GM10248 (cell line): ENCODE measurements around the gene CISD2.
"Not testable (repeated sequence)": the region's sequence is repeated elsewhere in the genome, so short reads cannot be mapped to it uniquely, and the experiment has no call there.

ENCODE experiments used
- CTCF ChIA-PET: fragments of 300-600 bp; sonication (Branson Sonifier 250); formaldehyde crosslinking; extraction: SDS; loops from one replicate; lab custom pipeline; 2021; ENCODE audit warnings: antibody characterized with exemption; lab: Yijun Ruan, JAX
- POLR2A ChIA-PET: fragments of 350-650 bp; sonication (Branson Sonifier 250); formaldehyde crosslinking; extraction: SDS; loops from one replicate; lab custom pipeline; 2020; ENCODE audit warnings: antibody characterized with exemption; lab: Yijun Ruan, JAX
- DNase-seq: peaks from one replicate; pipeline ENCODE4 v3.0.0; 2012; ENCODE audit errors: extremely low spot score
- CTCF ChIP-seq: IDR thresholded peaks from 2 replicates; pipeline ENCODE4 v1.5.1; 2012; ENCODE audit warnings: mild to moderate bottlenecking, low read depth; ENCODE audit errors: extremely low read depth, missing control alignments, control extremely low read depth

CISD2 gene

GRCh38 chr4:102878901-102879300 lies 10.1 kb downstream of the CISD2 start:
- TF ChIP-seq CTCF, result no peak
- no peak for DNase-seq

GRCh38 chr4:102881343-102881742 lies 12.6 kb downstream of the CISD2 start:
- ChIA-PET POLR2A (interaction anchor here (1.0 kb wide), 1 partner anchor 12 kb away, joined by 3 read pairs; the partner anchor contains the start of gene CISD2), CTCF (no interaction called here)
- TF ChIP-seq CTCF, result no peak
- DNase-seq, result no peak

More at GRCh38 chr4:102878901-102879300, 10.1 kb downstream of the CISD2 start:
- CTCF ChIA-PET, result no interaction called here
- POLR2A ChIA-PET, result no interaction called here

- ChIA-PET CTCF (interaction anchor here (1.1 to 1.8 kb wide), 2 partner anchors 9 to 15 kb away, joined by 3 to 9 read pairs; no protein-coding TSS in a partner anchor), POLR2A (interaction anchor here (1.8 kb wide), 1 partner anchor 15 kb away, joined by 13 read pairs; the partner anchor contains the start of gene CISD2)
- TF ChIP-seq CTCF, result no peak
- DNase-seq, result no peak
Measured at GRCh38 chr4:102883278-102883677, 14.5 kb downstream of the CISD2 start.

GRCh38 chr4:102888570-102888969 lies 19.8 kb downstream of the CISD2 start:
- POLR2A ChIA-PET, DNase-seq, CTCF ChIA-PET: not testable (repeated sequence)

- CTCF ChIA-PET, POLR2A ChIA-PET, DNase-seq: not testable (repeated sequence)
Measured at GRCh38 chr4:102889866-102890265, 21.1 kb downstream of the CISD2 start.

GRCh38 chr4:102896547-102896946 lies 27.8 kb downstream of the CISD2 start:
- POLR2A ChIA-PET, CTCF ChIA-PET, DNase-seq: not testable (repeated sequence)

- DNase-seq, POLR2A ChIA-PET, CTCF ChIA-PET: not testable (repeated sequence)
Measured at GRCh38 chr4:102897610-102898009, 28.8 kb downstream of the CISD2 start.

GRCh38 chr4:102901804-102902203 lies 33.0 kb downstream of the CISD2 start:
- POLR2A ChIA-PET, result no interaction called here
- DNase-seq, result no peak
- CTCF ChIA-PET, result no interaction called here
- no peak for TF ChIP-seq CTCF

- no peak for DNase-seq
- no peak for TF ChIP-seq CTCF
- ChIA-PET POLR2A (no interaction called here), CTCF (no interaction called here)
Measured at GRCh38 chr4:102918859-102919258, 50.1 kb downstream of the CISD2 start.

GRCh38 chr4:102919697-102920096 lies 50.9 kb downstream of the CISD2 start:
- POLR2A ChIA-PET, DNase-seq, CTCF ChIA-PET: not testable (repeated sequence)
